ENCODE data around the gene ATP4B.

Gene ATP4B

DNA sequence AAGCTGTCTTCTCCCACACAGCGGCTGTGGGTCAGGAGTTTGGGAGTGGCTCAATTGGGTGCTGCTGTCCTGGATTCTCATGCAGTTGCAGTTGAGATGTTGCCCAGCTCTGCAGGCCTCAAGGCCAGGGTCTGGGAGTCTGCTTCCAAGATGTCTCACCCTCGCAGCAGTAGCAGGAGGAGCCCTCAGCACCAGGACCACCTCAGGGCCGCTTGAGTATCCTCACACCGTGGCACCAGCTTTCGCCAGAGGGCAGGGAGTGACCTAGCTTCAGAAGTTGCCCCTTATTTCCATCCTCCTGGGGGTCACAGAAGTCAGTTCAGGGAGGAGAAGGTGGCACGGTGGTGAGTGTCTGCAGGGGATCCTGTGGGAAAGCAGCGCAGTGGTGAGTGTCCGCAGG, 52.5 kb downstream of the ATP4B start:
- TF ChIP-seq, protein P1, sequence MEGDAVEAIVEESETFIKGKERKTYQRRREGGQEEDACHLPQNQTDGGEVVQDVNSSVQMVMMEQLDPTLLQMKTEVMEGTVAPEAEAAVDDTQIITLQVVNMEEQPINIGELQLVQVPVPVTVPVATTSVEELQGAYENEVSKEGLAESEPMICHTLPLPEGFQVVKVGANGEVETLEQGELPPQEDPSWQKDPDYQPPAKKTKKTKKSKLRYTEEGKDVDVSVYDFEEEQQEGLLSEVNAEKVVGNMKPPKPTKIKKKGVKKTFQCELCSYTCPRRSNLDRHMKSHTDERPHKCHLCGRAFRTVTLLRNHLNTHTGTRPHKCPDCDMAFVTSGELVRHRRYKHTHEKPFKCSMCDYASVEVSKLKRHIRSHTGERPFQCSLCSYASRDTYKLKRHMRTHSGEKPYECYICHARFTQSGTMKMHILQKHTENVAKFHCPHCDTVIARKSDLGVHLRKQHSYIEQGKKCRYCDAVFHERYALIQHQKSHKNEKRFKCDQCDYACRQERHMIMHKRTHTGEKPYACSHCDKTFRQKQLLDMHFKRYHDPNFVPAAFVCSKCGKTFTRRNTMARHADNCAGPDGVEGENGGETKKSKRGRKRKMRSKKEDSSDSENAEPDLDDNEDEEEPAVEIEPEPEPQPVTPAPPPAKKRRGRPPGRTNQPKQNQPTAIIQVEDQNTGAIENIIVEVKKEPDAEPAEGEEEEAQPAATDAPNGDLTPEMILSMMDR (IDR thresholded peaks at IDR 0.05; ENCODE audit: insufficient read depth, low read depth, low read length, missing control alignments): no peak
- DNase-seq (ENCODE audit: low read depth): no peak
- no peak overlapping the region for H3K4me3 ChIP-seq (ENCODE audit: low read length)

DNA sequence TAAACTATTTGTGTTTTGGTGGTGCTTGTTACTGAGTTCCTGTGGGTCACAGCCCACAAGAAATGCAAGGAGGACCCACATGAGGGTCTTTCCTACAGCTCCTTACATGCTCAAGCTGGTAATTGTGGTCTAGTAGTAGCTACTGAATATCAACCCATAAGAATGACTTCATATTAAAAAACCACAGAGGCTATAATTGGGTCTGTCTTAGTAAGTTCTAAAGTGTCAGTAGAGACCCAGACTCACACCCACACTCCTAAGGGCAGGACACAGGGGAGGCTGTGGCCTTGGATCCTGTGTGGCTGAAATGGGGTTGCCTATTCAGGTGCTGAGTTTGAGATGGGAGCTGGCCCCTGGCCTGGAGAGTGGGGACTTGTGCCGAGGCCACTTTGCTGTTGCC, 53.8 kb downstream of the ATP4B start:
- DNase-seq (ENCODE audit: low read depth): no peak
- TF ChIP-seq, protein P1 (IDR thresholded peaks at IDR 0.05; ENCODE audit: insufficient read depth, low read depth, low read length, missing control alignments): no peak
- H3K4me3 ChIP-seq (ENCODE audit: low read length): no peak overlapping the region

DNA sequence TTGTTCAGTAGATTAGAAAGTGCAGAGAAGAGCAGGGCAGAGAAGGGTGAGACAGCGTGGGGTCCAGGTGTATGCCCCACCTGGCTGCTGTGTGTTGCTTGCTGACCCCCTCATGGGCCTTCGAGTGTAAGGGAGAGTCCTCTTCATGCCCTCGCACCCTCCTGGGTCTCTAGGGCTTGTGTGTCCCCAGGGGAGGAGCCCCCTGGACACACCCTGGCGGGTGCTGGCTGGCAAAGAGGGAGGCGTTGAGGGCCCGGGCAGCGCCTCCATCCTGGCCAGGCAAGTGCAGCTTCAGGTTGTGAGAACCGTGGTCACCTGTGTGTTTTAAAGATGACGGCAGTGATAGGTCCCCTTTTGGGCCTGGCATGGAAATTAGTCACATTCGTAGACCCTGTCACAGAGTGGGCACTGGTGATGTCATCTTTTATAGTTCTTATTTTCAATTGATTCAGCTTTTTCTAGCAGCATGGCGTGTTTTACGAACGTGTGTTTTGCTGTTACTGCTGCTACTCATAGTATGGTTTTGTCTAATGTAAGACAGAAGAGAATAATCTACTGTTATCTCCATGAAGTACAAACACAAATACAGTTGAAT, 54.8 kb downstream of the ATP4B start:
- no peak for DNase-seq (ENCODE audit: low read depth)
- TF ChIP-seq, protein P1 (IDR thresholded peaks at IDR 0.05; ENCODE audit: insufficient read depth, low read depth, low read length, missing control alignments): no peak
- no peak overlapping the region for H3K4me3 ChIP-seq (ENCODE audit: low read length)

DNA sequence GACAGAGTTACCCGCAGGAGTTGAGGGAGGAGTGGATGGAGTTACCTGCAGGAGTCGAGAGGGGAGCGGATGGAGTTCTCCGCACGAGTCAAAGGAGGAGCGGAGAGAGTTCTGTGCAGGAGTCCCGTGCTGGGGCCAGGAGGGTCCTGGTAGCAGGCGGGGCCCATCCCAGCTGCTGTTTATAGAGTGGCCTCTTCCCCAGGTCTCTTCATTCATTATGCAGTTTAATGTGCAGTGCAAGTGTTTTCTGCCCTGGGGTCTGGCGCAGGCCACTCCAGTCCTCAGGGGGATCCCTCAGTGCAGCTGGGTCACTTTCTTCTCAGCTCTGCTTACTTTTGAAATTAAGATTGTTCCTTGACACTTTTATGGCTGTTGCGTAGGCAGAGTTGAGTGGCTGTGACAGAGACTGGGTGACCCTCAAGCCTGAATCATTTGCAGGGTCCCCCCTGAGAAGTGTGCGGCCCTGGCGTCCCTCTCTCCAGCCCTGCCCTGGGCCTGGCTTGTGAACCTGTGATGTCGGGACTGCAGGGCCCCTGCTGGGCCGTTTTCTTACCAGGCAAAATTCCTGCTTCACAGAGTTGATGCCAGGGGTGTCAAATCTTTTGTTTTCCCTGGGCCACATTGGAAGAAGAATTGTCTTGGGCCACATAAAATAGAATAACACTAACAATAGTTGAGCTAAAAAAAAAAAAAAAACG, 55.6 kb downstream of the ATP4B start:
- TF ChIP-seq, protein P1 (IDR thresholded peaks at IDR 0.05; ENCODE audit: insufficient read depth, low read depth, low read length, missing control alignments): no peak
- DNase-seq (ENCODE audit: low read depth): no peak

DNA sequence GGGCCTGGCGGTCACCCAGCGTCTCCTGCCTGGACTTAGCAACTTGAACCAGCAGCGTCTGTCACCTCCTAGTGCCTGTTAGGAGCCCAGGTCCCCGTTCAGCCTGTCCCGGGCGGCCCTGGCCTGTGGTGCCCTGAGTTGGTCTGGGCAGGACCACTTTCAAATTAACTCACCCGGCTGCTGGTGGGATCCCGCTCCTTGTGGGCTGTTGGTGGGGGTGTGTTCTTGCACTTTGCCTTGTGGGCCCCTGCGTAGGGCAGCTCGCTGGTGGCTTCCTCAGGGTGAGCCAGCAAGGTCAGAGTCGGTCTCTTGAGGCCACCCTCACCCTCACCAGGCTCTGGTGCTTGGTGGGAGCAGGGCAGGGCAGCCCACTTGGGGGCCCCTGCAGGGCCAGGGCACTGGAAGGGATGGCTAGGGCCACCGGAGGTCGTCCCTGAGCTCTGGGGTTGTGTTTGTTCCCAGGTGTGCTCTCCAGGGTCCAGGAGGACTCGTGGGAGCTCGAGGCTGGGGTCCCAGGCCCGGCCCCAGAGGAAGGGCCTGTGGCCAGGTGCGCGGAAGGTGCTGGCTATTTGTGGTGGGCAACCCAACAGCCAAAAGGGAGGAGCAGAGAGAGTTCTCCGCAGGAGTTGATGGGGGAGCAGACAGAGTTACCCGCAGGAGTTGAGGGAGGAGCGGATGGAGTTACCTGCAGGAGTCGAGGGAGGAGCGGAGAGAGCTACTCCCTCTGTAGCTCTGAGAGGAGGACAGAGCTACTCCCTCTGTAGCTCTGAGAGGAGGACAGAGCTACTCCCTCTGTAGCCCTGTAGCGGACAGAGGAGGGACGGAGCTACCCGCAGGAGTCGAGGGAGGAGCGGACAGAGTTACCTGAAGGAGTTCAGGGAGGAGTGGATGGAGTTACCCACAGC, 56.6 kb downstream of the ATP4B start:
- TF ChIP-seq, protein P1 (IDR thresholded peaks at IDR 0.05; ENCODE audit: insufficient read depth, low read depth, low read length, missing control alignments): no peak
- no peak overlapping the region for H3K4me3 ChIP-seq (ENCODE audit: low read length)
- DNase-seq (ENCODE audit: low read depth): no peak

More for the DNA sequence above, 55.6 kb downstream of the ATP4B start:
- no peak overlapping the region for H3K4me3 ChIP-seq (ENCODE audit: low read length)

DNA sequence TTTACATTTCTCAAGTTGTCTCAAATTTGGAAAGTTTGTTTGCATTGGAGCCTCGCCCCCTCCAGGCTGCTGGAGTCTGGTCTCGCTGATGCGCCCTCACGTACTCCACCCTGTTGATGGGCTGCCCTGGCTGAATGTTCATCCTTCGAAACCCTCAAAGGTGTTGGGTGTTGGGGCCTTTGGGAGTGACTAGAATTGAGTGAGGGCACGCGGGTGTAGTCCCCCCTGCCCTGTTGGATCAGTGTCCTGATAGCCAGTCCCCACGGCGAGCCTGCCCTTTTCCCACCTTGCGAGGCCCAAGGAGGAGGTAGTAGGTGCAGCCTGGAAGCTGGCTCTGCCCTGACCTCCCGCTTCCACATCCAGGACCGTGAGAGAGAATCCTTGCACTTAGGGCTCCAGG, 58.6 kb downstream of the ATP4B start:
- no peak overlapping the region for H3K4me3 ChIP-seq (ENCODE audit: low read length)
- DNase-seq (ENCODE audit: low read depth): no peak
- TF ChIP-seq, protein P1 (IDR thresholded peaks at IDR 0.05; ENCODE audit: insufficient read depth, low read depth, low read length, missing control alignments): no peak

All from epithelial cell of esophagus (primary cell).